Parathyroid adenoma (tissue), 2 donors: ENCODE measurements around the gene ATL3.
A peak's percentile ranks its signal among the peaks of the same experiment; 100 is the strongest.

Experiments
- H2AFZ ChIP-seq: fragments of 300-600 bp; sonication (generic); one replicate; pipeline ENCODE4 v1.7.0; 2017; ENCODE audit warnings: antibody characterized with exemption, mild to moderate bottlenecking
- H3K27ac ChIP-seq: fragments of 300-600 bp; sonication (generic); one replicate; pipeline ENCODE4 v1.7.0; 2017
- H3K27me3 ChIP-seq: fragments of 300-600 bp; sonication (generic); one replicate; pipeline ENCODE4 v1.7.0; 2017; ENCODE audit warnings: low read length; ENCODE audit not compliant: control insufficient read depth, insufficient read depth
- H3K36me3 ChIP-seq: fragments of 300-600 bp; sonication (generic); one replicate; pipeline ENCODE4 v1.7.0; 2017; ENCODE audit warnings: low read length; ENCODE audit not compliant: control insufficient read depth, insufficient read depth
- H3K4me1 ChIP-seq: fragments of 300-600 bp; sonication (generic); one replicate; pipeline ENCODE4 v1.7.0; 2017; ENCODE audit warnings: control low read depth
- H3K4me2 ChIP-seq: fragments of 300-600 bp; sonication (generic); one replicate; pipeline ENCODE4 v1.7.0; 2017; ENCODE audit warnings: low read length
- H3K4me3 ChIP-seq: fragments of 300-600 bp; sonication (generic); one replicate; pipeline ENCODE4 v1.7.0; 2017; ENCODE audit warnings: low read depth, low read length
- H3K79me2 ChIP-seq: fragments of 300-600 bp; sonication (generic); one replicate; pipeline ENCODE4 v1.7.0; 2017; ENCODE audit warnings: control low read depth
- H3K9ac ChIP-seq: fragments of 300-600 bp; sonication (generic); one replicate; pipeline ENCODE4 v1.7.0; 2017; ENCODE audit warnings: mild to moderate bottlenecking
- H3K9me3 ChIP-seq: fragments of 300-600 bp; sonication (generic); one replicate; pipeline ENCODE4 v1.7.0; 2017; ENCODE audit warnings: low read length; ENCODE audit not compliant: control insufficient read depth
- TF ChIP-seq, protein P1 (sequence below): fragments of 300-600 bp; sonication (generic); IDR thresholded peaks from one replicate; pipeline ENCODE4 v1.7.0; 2017; ENCODE audit warnings: antibody characterized with exemption, mild to moderate bottlenecking
- donor health status: primary hyperparathyroidism.

ATL3 gene

DNA sequence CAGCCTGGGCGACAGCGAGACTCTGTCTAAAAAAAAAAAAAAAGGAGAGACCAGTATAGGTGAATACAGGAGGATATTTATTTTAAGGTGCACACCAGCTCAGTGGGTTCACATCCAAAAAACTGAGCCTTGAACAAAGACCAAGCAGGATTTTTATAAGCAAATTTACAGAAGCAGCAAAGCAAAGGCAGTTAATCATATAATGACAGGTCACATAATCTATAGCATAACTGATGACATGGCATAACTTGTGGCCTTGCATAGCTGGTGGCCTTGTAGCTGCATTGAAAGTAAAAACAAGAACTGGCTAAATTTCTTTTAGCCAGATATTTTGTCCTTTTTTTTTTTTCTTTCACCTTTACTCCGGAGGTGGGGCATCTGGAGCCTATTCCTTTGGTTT lies 54.2 kb downstream of the ATL3 start:
- no peak overlapping the region for H3K4me2 ChIP-seq
- H2AFZ ChIP-seq, result no peak overlapping the region
- no peak overlapping the region for H3K4me3 ChIP-seq
- H3K9ac ChIP-seq, result no peak overlapping the region
- H3K27me3 ChIP-seq, result no peaks in the 10 kb centered on the region
- TF ChIP-seq, protein P1, sequence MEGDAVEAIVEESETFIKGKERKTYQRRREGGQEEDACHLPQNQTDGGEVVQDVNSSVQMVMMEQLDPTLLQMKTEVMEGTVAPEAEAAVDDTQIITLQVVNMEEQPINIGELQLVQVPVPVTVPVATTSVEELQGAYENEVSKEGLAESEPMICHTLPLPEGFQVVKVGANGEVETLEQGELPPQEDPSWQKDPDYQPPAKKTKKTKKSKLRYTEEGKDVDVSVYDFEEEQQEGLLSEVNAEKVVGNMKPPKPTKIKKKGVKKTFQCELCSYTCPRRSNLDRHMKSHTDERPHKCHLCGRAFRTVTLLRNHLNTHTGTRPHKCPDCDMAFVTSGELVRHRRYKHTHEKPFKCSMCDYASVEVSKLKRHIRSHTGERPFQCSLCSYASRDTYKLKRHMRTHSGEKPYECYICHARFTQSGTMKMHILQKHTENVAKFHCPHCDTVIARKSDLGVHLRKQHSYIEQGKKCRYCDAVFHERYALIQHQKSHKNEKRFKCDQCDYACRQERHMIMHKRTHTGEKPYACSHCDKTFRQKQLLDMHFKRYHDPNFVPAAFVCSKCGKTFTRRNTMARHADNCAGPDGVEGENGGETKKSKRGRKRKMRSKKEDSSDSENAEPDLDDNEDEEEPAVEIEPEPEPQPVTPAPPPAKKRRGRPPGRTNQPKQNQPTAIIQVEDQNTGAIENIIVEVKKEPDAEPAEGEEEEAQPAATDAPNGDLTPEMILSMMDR, result no peak
- H3K9me3 ChIP-seq, result no peaks in the 10 kb centered on the region
- no peaks in the 10 kb centered on the region for H3K4me1 ChIP-seq
- H3K79me2 ChIP-seq, result no peaks in the 10 kb centered on the region
- no peaks in the 10 kb centered on the region for H3K36me3 ChIP-seq
- no peak overlapping the region for H3K27ac ChIP-seq

DNA sequence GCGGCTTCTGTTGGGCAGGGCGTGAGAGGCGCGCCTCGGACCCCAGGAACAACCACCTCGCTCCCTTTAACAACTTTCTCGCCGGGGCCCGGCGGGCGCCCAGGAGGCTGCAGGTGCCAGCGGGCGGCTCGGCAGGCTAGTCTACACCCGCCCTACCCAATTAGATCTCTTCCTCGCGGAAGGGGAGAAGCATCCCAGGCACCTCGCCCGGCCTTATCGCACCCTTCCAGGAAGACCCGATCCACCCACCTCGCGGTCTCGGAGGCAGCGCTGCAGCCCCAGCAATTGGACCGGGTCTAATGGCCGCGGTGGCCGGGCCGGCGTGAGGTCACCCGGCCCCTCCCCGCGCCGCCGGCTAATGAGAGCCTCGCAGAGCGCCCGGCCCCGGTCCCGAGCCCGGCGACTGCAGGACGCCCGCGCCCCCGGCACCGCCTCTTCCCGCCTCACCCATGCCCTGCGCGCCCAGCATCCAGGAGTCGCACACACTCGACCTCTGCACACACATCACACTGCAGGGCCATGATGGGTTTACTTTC lies 57.0 kb downstream of the ATL3 start, which contains the start of gene PLAAT3:
Gene PLAAT3, minus strand, starts transcription at position 298 of the 536 bp plus-strand sequence. CDS start 419 bp downstream, outside the sequence.
- H3K36me3 ChIP-seq, result no peaks in the 10 kb centered on the region
- TF ChIP-seq, protein P1, result no peak
- H2AFZ ChIP-seq, result peak within 1 kb of the TSS; percentile 83
- no peaks in the 10 kb centered on the region for H3K9me3 ChIP-seq
- no peaks in the 10 kb centered on the region for H3K4me1 ChIP-seq
- H3K27ac ChIP-seq, result peak within 1 kb of the TSS; percentile 76
- no peaks in the 10 kb centered on the region for H3K79me2 ChIP-seq
- no peak within 1 kb of the TSS for H3K9ac ChIP-seq
- H3K27me3 ChIP-seq, result no peaks in the 10 kb centered on the region
- H3K4me3 ChIP-seq, result peak within 1 kb of the TSS; percentile 51
- peak within 1 kb of the TSS; percentile 69 for H3K4me2 ChIP-seq

DNA sequence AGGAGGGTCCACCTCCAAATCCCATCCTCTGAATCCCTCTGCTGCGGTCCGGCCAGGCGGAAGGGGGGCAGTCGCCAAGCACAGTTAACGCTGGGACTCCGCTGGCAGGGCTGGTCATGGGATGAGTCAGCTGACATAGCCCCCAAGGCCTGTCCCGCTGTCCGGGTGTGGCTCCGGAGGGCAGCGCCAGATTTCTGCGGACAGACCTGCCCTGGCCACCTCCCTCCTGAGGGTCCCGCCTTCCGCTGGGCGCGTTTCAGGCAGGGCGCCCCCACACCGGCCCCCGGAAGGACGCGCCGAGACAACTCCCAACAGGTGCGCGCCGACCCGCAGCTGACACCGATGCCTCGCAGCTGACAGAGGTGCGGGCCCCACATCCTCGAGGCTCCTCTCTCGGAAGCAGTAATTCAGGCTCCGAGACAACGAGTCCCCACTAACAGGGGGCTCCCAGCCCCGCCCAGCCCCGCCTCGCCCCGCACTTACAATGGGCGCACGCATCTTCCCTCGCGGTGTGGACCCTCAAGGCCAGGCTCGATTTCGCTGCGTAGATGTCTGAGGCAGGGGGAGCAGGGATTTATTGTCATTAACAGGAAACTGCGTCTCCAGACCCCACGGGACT lies 57.5 kb downstream of the ATL3 start:
- Histone ChIP-seq H3K4me1 (no peaks in the 10 kb centered on the region), H3K9ac (no peak overlapping the region), H3K27ac (peak overlapping the region; percentile 76), H3K4me2 (peak overlapping the region; percentile 69), H3K79me2 (no peaks in the 10 kb centered on the region), H3K9me3 (no peaks in the 10 kb centered on the region), H3K36me3 (no peaks in the 10 kb centered on the region), H3K4me3 (peak overlapping the region; percentile 51), H3K27me3 (no peaks in the 10 kb centered on the region), H2AFZ (peak overlapping the region; percentile 83)
- TF ChIP-seq, protein P1, result no peak

DNA sequence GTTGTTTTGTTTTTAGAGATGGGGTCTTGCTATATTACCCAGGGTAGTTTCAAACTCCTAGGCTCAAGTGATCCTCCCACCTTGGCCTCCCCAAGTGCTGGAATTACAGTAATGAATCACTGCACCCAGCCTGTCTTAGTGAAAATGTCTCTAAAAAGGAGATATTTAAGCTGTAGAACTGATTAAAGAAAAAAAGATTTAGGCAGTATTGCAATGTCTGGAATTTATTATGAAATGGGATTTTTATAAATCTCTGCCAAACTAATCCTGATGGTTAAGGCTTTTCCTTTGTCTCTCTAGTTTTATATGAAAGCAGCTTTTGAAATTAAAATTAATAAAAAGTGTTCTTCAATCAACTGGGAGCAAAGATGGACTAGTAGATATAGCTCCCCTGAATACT lies 59.0 kb downstream of the ATL3 start:
- no peaks in the 10 kb centered on the region for H3K36me3 ChIP-seq
- TF ChIP-seq, protein P1, result no peak

DNA sequence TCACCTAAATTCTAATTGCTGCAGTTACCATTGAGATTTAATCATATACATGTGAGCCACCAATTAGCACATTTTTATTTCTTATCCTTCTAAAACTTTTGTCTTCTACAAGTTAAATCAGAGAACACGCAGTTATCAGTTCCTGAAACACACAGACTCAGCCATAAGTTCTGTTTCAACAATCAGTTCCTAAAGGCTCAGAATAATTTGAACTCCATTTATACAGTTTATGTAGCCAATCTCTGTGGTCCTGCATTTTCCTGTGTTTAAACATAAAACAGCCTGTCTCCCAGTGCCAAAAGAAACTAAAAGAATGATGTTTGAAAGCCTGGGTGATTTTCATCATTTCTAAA lies 59.8 kb downstream of the ATL3 start:
- Histone ChIP-seq H3K4me1 (no peaks in the 10 kb centered on the region), H3K79me2 (no peaks in the 10 kb centered on the region), H3K36me3 (no peaks in the 10 kb centered on the region), H3K27ac (no peak overlapping the region), H3K4me3 (no peak overlapping the region), H3K9ac (no peak overlapping the region), H2AFZ (no peak overlapping the region), H3K9me3 (no peaks in the 10 kb centered on the region), H3K27me3 (no peaks in the 10 kb centered on the region), H3K4me2 (no peak overlapping the region)
- TF ChIP-seq, protein P1, result no peak

More for the DNA sequence above, 59.0 kb downstream of the ATL3 start:
- Histone ChIP-seq H3K79me2 (no peaks in the 10 kb centered on the region), H3K4me3 (no peak overlapping the region), H2AFZ (no peak overlapping the region), H3K27me3 (no peaks in the 10 kb centered on the region), H3K4me1 (no peaks in the 10 kb centered on the region), H3K9ac (no peak overlapping the region), H3K4me2 (no peak overlapping the region), H3K9me3 (no peaks in the 10 kb centered on the region), H3K27ac (no peak overlapping the region)
